NCI-H82 (cell line): ENCODE measurements around the gene POLR2H.

Experiments
- DNase-seq: peaks from one replicate; lab custom pipeline; 2025; lab: John Stamatoyannopoulos, UW

The POLR2H gene

DNA sequence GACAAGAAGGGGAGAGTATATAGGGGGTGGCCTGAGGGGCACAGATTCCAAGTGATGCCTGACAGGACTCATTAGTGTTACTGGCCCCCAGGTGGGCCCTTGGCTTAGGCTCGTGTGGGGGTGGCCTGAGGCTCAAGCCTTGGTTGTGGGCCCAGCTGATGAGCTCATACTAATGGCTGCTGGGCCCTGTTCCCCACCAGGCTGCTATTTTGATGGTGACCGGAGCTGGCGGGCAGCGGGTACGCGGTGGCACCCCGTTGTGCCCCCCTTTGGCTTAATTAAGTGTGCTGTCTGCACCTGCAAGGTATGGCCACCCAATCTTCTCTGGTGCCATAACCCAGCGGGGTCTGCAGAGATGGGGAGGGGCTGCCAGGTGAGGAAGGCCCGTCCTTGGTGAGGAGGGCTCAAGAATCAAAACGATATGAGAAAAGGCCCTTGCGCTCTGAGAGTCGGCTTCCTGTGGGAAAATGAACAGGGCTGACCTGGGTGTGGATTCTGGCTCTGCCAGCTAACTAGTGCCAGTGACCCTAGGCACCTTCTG, 25.7 kb downstream of the POLR2H start:
- DNase-seq: no peak

DNA sequence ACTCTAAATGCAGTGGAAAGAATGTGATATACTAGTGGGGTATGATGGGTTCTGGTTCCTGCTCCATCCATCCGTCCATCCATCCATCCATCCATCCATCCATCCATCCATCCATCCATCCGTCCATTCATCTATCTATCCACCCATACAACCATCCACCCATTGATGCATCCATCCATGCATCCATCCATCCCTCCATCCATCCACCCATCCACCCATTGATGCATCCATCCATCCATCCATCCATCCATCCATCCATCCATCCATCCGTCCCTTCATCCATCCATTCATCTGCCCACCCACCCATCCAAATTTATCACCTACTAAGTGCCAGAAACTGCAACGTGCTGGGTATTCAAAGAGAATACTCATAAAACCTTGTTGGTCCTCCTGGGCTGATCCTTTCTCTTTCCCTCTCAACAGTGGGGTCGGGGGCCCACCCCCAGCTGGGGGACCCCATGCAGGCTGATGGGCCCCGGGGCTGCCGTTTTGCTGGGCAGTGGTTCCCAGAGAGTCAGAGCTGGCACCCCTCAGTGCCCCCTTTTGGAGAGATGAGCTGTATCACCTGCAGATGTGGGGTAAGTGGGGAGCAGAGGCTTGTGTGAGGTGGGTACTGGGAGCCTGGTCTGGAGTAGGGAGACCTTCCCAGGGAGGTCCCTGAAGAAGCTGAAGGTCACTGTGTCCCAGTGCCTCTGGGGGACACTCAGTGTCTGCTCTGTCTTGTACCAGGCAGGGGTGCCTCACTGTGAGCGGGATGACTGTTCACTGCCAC, 26.8 kb downstream of the POLR2H start:
- no peak for DNase-seq

- no peak for DNase-seq
These were observed 27.4 kb downstream of the POLR2H start for GRCh38 chr3:184388936-184389230.

- DNase-seq: no peak
These were observed 27.9 kb downstream of the POLR2H start for GRCh38 chr3:184389384-184389783.

GRCh38 chr3:184389935-184390528, 28.5 kb downstream of the POLR2H start:
- DNase-seq: no peak

- no peak for DNase-seq
These were observed 29.8 kb downstream of the POLR2H start for GRCh38 chr3:184391266-184391665.

DNA sequence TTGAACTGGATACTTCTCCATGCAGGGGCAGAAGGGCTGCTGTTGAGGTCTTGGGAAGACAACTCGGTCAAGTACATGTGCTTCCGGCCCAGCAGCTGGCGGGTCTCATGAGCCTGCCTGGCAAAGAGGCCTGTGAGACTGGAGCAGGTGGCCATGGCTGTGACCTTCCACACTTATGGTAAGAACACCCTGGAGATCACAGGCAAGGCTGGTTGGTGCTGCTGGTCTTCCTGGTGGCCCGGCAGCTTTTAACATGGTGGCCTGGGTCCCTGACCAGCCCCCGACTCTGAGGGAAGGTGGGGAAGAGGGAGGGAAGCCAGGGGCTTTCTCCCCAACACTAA, 33.8 kb downstream of the POLR2H start:
- DNase-seq: no peak

DNA sequence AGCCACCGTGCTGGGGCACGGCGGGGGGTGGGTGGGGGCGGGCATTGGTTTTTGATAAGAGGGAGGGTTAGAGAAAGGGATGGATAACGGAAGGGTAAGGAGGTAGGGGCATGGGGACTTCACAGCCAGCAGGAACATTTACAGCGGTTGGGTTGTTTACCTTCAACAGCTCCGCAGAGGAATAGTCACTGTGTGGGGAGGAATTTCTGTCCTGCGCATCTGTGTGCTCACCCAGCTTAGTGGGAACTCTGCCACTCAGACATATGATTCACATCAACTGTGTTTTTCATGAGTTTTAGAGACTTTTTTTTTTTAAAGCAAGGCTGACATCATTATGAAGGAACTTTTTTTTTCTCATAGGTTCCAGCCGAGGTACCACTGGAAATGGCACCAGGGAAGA, 37.9 kb downstream of the POLR2H start:
- DNase-seq: peak; percentile 21

- peak; percentile 95 for DNase-seq
These were observed 43.8 kb downstream of the POLR2H start for GRCh38 chr3:184405075-184406030.

DNA sequence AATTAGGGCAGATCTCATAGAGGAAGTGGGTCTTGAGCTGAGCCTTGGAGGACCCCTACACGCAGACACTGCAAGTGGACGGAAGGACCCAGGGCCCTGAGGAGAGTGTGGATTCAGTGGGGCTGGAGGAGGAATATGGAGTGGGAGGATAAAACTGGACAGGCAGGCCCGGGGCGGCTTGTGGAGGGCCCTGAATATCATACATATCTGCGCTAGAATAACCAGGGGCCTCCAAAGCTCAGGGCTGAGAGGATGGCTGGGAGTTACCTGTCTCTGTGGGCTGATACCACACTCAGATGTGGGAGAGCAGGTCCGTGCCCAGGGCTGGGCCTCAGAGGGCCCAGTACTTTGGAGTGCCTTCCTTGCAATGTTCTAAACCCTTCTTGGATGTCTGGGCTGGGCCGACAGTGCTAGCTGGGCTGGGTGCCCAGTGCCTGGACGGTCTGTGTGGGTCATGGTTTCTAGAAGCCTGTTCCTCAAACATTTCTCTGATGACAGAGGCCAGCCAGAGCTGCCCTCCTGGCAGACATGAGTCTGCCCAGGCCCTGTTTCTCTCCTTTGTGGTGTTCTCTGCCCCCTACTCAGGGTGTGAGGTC, 47.9 kb downstream of the POLR2H start:
- no peak for DNase-seq

GRCh38 chr3:184409946-184410500, 48.5 kb downstream of the POLR2H start:
- no peak for DNase-seq

DNA sequence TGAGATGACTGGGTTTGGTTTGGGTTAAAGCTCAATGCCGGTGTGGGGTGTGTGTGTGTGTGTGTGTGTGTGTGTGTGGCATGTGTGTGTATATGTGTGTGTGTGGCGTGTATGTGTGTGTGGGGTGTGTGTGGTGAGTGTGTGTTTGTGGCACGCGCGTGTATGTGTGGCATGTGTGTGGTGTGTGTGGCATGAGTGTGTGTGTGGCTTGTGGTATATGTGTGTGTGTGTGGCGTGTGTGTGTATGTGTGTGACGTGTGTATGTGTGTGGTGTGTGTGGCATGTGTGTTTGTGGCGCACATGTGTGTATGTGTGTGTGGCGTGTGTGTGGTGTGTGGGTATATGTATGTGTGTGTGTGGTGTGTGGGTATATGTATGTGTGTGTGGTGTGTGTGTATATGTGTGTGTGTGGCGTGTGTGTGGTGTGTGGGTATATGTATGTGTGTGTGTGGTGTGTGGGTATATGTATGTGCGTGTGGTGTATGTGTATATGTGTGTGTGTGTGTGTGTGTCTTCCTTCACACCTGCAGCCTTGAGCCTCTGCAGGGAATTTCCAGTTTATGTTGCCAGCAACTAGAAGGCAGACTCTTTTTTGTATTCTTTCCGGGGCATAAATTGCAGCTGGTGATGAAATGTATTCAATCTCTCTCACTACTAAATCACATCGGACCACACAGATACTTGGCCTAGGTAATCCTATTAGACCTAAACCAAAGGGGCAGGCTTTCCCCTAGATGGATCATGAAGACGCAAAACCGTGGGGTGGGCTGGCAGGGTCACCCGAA, 53.1 kb downstream of the POLR2H start:
- DNase-seq: peak; percentile 91

- no peak for DNase-seq
These were observed 53.6 kb downstream of the POLR2H start for GRCh38 chr3:184415203-184415490.

DNA sequence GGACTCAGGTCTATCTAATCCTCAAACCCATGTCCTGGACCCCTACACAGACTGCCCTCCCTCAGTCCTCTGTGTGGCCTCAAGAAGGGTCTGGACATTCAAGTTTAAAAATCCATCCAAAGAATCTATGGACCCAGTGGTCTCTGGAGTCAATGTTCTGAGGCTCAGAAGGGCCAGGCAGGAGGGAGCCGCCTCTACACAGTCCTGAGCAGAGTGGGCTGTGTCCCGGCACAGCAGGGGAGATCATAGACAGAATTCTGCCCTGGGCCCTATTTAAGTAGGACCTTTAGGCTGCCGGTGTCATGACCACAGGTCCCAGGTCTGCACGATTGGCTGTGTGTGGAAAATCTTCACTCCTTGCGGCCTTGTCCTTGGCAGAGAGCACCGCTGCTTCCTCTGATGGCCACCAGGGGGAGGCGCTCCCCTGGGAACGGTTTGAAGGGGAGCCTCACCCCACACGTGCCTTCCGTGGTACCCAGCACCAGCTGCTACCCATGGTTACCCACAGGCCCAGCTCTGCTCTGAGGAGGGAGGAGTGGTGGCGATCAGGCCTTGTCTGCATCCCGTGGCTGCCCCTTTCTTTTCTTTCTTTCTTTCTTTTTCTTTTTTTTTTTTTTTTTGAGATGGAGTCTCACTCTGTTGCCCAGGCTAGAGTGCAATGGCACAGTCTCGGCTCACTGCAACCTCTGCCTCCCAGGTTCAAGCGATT, 56.3 kb downstream of the POLR2H start:
- DNase-seq: peak; percentile 90
